ENCODE data around the gene AGRP.
"Not testable (repeated sequence)": the region's sequence is repeated elsewhere in the genome, so short reads cannot be mapped to it uniquely, and the experiment has no call there.

Gene AGRP

GRCh38 chr16:67504031-67505021 lies 21.0 kb upstream of the AGRP start:
- no peak for DNase-seq

- no peak for DNase-seq
Observed at GRCh38 chr16:67499106-67499505, 15.8 kb upstream of the AGRP start.

GRCh38 chr16:67490335-67491096 lies 7.2 kb upstream of the AGRP start:
- DNase-seq = no peak

- DNase-seq = no peak
Observed at GRCh38 chr16:67489401-67490083, 6.2 kb upstream of the AGRP start.

- DNase-seq = not testable (repeated sequence)
Observed at GRCh38 chr16:67487561-67487960, 4.2 kb upstream of the AGRP start.

- DNase-seq = no peak
Observed at GRCh38 chr16:67486805-67487204, 3.5 kb upstream of the AGRP start.

GRCh38 chr16:67483731-67484525 lies 581 bp upstream of the AGRP start:
- DNase-seq = no peak

GRCh38 chr16:67482233-67482924 lies 968 bp downstream of the AGRP start:
- DNase-seq = no peak

GRCh38 chr16:67481561-67482232 lies 1.6 kb downstream of the AGRP start:
- peak; percentile 65 for DNase-seq

- peak; percentile 98 for DNase-seq
Observed at GRCh38 chr16:67480833-67481560, 2.4 kb downstream of the AGRP start, which contains the start of gene ATP6V0D1. Gene ATP6V0D1, minus strand, starts transcription at chr16:67481157. Its CDS starts 71 bp downstream, at chr16:67481086.

- DNase-seq = no peak
Observed at GRCh38 chr16:67477960-67478554, 5.3 kb downstream of the AGRP start.

GRCh38 chr16:67474551-67475455 lies 8.5 kb downstream of the AGRP start:
- no peak for DNase-seq

GRCh38 chr16:67471758-67472384 lies 11.5 kb downstream of the AGRP start:
- DNase-seq = no peak

- peak; percentile 84 for DNase-seq
Observed at GRCh38 chr16:67470359-67470758, 13.0 kb downstream of the AGRP start.

GRCh38 chr16:67468731-67469130 lies 14.6 kb downstream of the AGRP start:
- DNase-seq = no peak

- no peak for DNase-seq
Observed at GRCh38 chr16:67466581-67466980, 16.8 kb downstream of the AGRP start.

- no peak for DNase-seq
Observed at GRCh38 chr16:67464565-67464964, 18.8 kb downstream of the AGRP start.

- DNase-seq = no peak
Observed at GRCh38 chr16:67463691-67464090, 19.7 kb downstream of the AGRP start.

Data from NCI-H1092 (cell line).